ENCODE data around the gene PRLH. TPM values are rescaled to one million over a fixed set of nuclear protein-coding genes. Genes with fewer than 3 reads are reported as not detected.

Gene PRLH
- total RNA-seq, 2 experiments from 2014 or later: not detected

- Mint-ChIP-seq H3K36me3 (ENCODE audit: low read depth) (no peaks in the 10 kb centered on the region), H3K27ac (no peak overlapping the region)
- CTCF ChIA-PET: interaction anchor here (1.2 kb wide), 1 partner anchor 31 kb away, joined by 3 read pairs; no protein-coding TSS in a partner anchor
These were observed 25.6 kb upstream of the PRLH start for GRCh38 chr2:237540823-237541222.

GRCh38 chr2:237541243-237541642 is 25.1 kb upstream of the PRLH start:
- ChIA-PET CTCF (interaction anchor here (0.7 to 1.2 kb wide), 2 partner anchors 31 to 1084 kb away, joined by 3 read pairs; no protein-coding TSS in a partner anchor), POLR2A (interaction anchor here (0.5 kb wide), 1 partner anchor 416 kb away, joined by 3 read pairs; no protein-coding TSS in a partner anchor)
- no peaks in the 10 kb centered on the region for H3K4me1 Mint-ChIP-seq (ENCODE audit: low read depth)
- H3K9me3 Mint-ChIP-seq (ENCODE audit: insufficient read depth): no peaks in the 10 kb centered on the region
- DNase-seq (no peak), ATAC-seq (no peak)
- no peak overlapping the region for H3K4me3 Mint-ChIP-seq
- no peaks in the 10 kb centered on the region for H3K36me3 Mint-ChIP-seq (ENCODE audit: low read depth)
- no peak overlapping the region for H3K27ac Mint-ChIP-seq
- no peaks in the 10 kb centered on the region for H3K27me3 Mint-ChIP-seq (ENCODE audit: low read depth)

More at GRCh38 chr2:237540823-237541222, 25.6 kb upstream of the PRLH start:
- Mint-ChIP-seq H3K27me3 (ENCODE audit: low read depth) (no peaks in the 10 kb centered on the region), H3K4me3 (no peak overlapping the region), H3K4me1 (ENCODE audit: low read depth) (no peaks in the 10 kb centered on the region), H3K9me3 (ENCODE audit: insufficient read depth) (no peaks in the 10 kb centered on the region)
- POLR2A ChIA-PET: interaction anchor here (0.5 kb wide), 1 partner anchor 417 kb away, joined by 3 read pairs; no protein-coding TSS in a partner anchor
- ATAC-seq (no peak), DNase-seq (no peak)

DNA sequence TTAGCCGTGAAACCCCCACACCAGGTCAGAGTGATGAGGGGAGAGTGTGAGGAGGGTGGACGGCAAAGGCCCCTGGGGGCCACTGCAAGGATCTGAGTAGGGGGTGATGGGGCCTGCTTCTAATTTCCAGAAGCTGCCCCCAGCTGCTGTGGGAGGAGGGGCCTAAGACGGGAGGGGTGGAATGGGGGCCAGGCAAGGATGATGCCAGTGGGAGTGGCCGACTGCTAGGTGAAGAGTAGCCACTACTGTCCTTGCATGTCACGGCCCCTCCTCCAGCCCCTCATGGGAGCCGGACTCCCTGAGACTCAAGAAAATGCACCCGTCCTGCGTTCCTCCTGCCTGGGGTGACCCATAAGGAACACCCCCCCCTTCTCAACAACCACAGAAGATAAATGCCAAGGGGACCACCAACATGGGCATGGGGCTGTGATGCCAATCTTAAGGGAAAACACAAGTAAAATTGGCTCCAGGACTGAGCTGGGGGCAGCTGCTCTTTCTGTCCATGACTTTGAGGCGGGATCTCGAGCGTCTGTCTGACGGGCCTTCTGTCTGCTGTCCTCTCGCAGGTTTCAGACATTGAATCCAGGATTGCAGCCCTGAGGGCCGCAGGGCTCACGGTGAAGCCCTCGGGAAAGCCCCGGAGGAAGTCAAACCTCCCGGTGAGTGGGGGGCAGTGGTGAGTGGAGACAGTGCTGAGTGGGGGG is 24.2 kb upstream of the PRLH start:
- Mint-ChIP-seq H3K9me3 (ENCODE audit: insufficient read depth) (no peaks in the 10 kb centered on the region), H3K27me3 (ENCODE audit: low read depth) (no peaks in the 10 kb centered on the region), H3K4me3 (no peak overlapping the region), H3K27ac (no peak overlapping the region), H3K4me1 (ENCODE audit: low read depth) (no peaks in the 10 kb centered on the region), H3K36me3 (ENCODE audit: low read depth) (no peaks in the 10 kb centered on the region)
- POLR2A ChIA-PET: no interaction called here
- CTCF ChIA-PET: interaction anchor here (0.7 to 1.2 kb wide), 2 partner anchors 30 to 1085 kb away, joined by 3 read pairs; no protein-coding TSS in a partner anchor
- ATAC-seq (no peak), DNase-seq (no peak)

- POLR2A ChIA-PET: no interaction called here
- Mint-ChIP-seq H3K4me3 (no peak overlapping the region), H3K27ac (no peak overlapping the region), H3K9me3 (ENCODE audit: insufficient read depth) (no peaks in the 10 kb centered on the region), H3K27me3 (ENCODE audit: low read depth) (no peaks in the 10 kb centered on the region), H3K36me3 (ENCODE audit: low read depth) (no peaks in the 10 kb centered on the region), H3K4me1 (ENCODE audit: low read depth) (no peaks in the 10 kb centered on the region)
- CTCF ChIA-PET: no interaction called here
- ATAC-seq (no peak), DNase-seq (no peak)
These were observed 20.1 kb upstream of the PRLH start for GRCh38 chr2:237546040-237546875.

GRCh38 chr2:237546876-237547395 is 19.4 kb upstream of the PRLH start:
- ChIA-PET POLR2A (no interaction called here), CTCF (no interaction called here)
- Mint-ChIP-seq H3K4me3 (no peak overlapping the region), H3K4me1 (ENCODE audit: low read depth) (no peaks in the 10 kb centered on the region), H3K27me3 (ENCODE audit: low read depth) (no peaks in the 10 kb centered on the region), H3K36me3 (ENCODE audit: low read depth) (no peaks in the 10 kb centered on the region), H3K9me3 (ENCODE audit: insufficient read depth) (no peaks in the 10 kb centered on the region), H3K27ac (no peak overlapping the region)
- DNase-seq: no peak
- no peak for ATAC-seq

DNA sequence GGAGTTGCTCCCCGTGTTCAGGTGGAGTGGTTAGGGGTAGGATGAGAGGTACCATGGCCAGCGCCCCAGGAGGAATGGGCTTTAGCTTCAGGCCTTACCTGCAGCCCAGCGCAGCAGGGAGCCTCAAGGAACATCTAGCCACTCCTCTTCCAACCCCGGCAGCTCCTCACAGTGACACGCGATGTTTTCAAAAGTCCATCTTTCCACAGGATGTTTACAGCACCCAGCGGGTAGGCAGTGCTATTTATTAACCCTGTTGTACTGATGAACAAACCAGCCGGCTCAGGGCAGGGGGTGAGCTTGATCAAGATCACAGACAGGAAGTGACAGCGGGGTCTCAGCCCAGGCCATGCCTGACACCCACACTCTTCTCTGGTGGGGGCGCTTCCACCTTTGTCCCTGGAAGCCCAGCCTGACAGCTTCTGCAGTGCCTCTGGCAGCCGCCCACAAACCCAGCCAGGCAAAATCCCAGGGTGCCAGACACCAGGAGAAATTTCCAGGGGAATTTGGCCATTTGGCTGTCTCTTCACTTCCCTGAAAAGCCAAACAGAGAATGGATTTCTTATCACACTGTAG is 18.4 kb upstream of the PRLH start:
- no peaks in the 10 kb centered on the region for H3K27me3 Mint-ChIP-seq (ENCODE audit: low read depth)
- ChIA-PET CTCF (no interaction called here), POLR2A (no interaction called here)
- ATAC-seq (no peak), DNase-seq (no peak)
- H3K4me3 Mint-ChIP-seq: no peak overlapping the region
- no peaks in the 10 kb centered on the region for H3K4me1 Mint-ChIP-seq (ENCODE audit: low read depth)
- H3K27ac Mint-ChIP-seq: no peak overlapping the region
- no peaks in the 10 kb centered on the region for H3K36me3 Mint-ChIP-seq (ENCODE audit: low read depth)
- H3K9me3 Mint-ChIP-seq (ENCODE audit: insufficient read depth): no peaks in the 10 kb centered on the region

- Mint-ChIP-seq H3K27me3 (ENCODE audit: low read depth) (no peaks in the 10 kb centered on the region), H3K36me3 (ENCODE audit: low read depth) (no peaks in the 10 kb centered on the region), H3K4me1 (ENCODE audit: low read depth) (no peaks in the 10 kb centered on the region), H3K27ac (no peak overlapping the region), H3K4me3 (no peak overlapping the region), H3K9me3 (ENCODE audit: insufficient read depth) (peaks cover 4% of the 10 kb centered on the region)
- DNase-seq (no peak), ATAC-seq (no peak)
- ChIA-PET CTCF (interaction anchor here (1.1 to 1.3 kb wide), 2 partner anchors 22 to 67 kb away, joined by 3 to 5 read pairs; no protein-coding TSS in a partner anchor), POLR2A (no interaction called here)
These were observed 17.2 kb upstream of the PRLH start for GRCh38 chr2:237549216-237549615.

- ChIA-PET POLR2A (no interaction called here), CTCF (interaction anchor here (0.9 to 1.5 kb wide), 3 partner anchors 22 to 68 kb away, joined by 3 read pairs; no protein-coding TSS in a partner anchor)
- H3K4me1 Mint-ChIP-seq (ENCODE audit: low read depth): no peaks in the 10 kb centered on the region
- H3K9me3 Mint-ChIP-seq (ENCODE audit: insufficient read depth): peaks cover 9% of the 10 kb centered on the region
- no peak for ATAC-seq
- no peak for DNase-seq
- H3K27me3 Mint-ChIP-seq (ENCODE audit: low read depth): no peaks in the 10 kb centered on the region
- no peak overlapping the region for H3K27ac Mint-ChIP-seq
- H3K36me3 Mint-ChIP-seq (ENCODE audit: low read depth): no peaks in the 10 kb centered on the region
- no peak overlapping the region for H3K4me3 Mint-ChIP-seq
These were observed 16.5 kb upstream of the PRLH start for GRCh38 chr2:237549643-237550415.

- ChIA-PET POLR2A (no interaction called here), CTCF (interaction anchor here (1.5 kb wide), 1 partner anchor 20 kb away, joined by 3 read pairs; no protein-coding TSS in a partner anchor)
- Mint-ChIP-seq H3K4me1 (ENCODE audit: low read depth) (no peaks in the 10 kb centered on the region), H3K36me3 (ENCODE audit: low read depth) (no peaks in the 10 kb centered on the region), H3K4me3 (no peak overlapping the region), H3K27me3 (ENCODE audit: low read depth) (peaks cover 2% of the 10 kb centered on the region), H3K27ac (no peak overlapping the region), H3K9me3 (ENCODE audit: insufficient read depth) (peaks cover 16% of the 10 kb centered on the region)
- ATAC-seq: no peak
- DNase-seq: no peak
These were observed 15.3 kb upstream of the PRLH start for GRCh38 chr2:237551071-237551574.

DNA sequence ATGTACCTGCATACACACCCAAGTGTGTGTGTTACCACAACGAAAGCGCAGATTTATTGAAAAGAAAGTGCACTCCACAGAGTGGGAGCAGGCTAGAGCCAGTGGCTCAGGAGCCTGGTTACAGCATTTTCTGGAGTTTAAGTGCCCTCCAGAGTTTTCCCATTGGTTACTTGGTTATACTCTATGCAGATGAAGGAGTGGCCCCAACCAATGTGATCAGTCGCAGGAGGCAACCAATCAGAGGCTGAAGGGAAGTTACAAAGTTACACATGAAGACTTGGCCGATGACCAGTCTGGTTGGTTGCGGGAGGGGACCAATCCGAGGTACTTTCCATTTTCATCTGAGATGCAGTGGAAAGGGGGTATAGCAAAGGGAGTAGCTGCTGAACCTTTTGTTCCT is 13.5 kb upstream of the PRLH start:
- Mint-ChIP-seq H3K4me3 (no peak overlapping the region), H3K36me3 (ENCODE audit: low read depth) (no peaks in the 10 kb centered on the region), H3K9me3 (ENCODE audit: insufficient read depth) (peaks cover 19% of the 10 kb centered on the region), H3K27ac (no peak overlapping the region), H3K4me1 (ENCODE audit: low read depth) (peaks cover 9% of the 10 kb centered on the region), H3K27me3 (ENCODE audit: low read depth) (peaks cover 4% of the 10 kb centered on the region)
- CTCF ChIA-PET: no interaction called here
- POLR2A ChIA-PET: no interaction called here
- DNase-seq (no peak), ATAC-seq (no peak)

DNA sequence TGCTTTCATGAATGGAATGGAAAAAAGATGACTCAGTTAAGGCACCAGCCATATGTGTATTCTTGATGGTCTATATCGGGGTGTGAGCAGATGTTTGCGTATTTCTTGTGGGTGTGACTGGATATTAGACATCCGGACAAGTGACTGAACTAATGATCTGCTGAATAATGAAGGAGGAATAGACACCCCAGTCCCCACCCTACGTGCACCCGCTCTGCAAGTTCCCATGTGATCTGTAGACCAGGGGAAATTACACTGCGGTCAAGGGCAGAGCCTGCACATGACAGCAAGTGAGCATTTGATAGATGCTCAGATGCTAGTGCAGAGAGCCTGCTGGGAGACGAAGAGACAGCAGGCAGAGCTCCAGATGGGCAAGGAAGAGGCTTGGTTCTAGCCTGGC is 12.4 kb upstream of the PRLH start:
- Mint-ChIP-seq H3K27me3 (ENCODE audit: low read depth) (peaks cover 4% of the 10 kb centered on the region), H3K4me1 (ENCODE audit: low read depth) (peaks cover 11% of the 10 kb centered on the region), H3K27ac (no peak overlapping the region), H3K36me3 (ENCODE audit: low read depth) (no peaks in the 10 kb centered on the region), H3K9me3 (ENCODE audit: insufficient read depth) (peaks cover 19% of the 10 kb centered on the region), H3K4me3 (no peak overlapping the region)
- ChIA-PET CTCF (interaction anchor here (1.4 kb wide), 1 partner anchor 41 kb away, joined by 3 read pairs; no protein-coding TSS in a partner anchor), POLR2A (no interaction called here)
- no peak for DNase-seq
- ATAC-seq: no peak
